GM10266 (cell line): ENCODE data around the gene ANXA11.
A peak's percentile ranks its signal among the peaks of the same experiment; 100 is the strongest.
"Not testable (repeated sequence)": the region's sequence is repeated elsewhere in the genome, so short reads cannot be mapped to it uniquely, and the experiment has no call there.

Experiments
- DNase-seq: peaks from one replicate; pipeline ENCODE4 v3.0.0; 2012; ENCODE audit errors: extremely low spot score
- TF ChIP-seq, protein P1 (sequence below): IDR thresholded peaks from 2 replicates; pipeline ENCODE4 v1.5.1; 2012; ENCODE audit warnings: mild to moderate bottlenecking, low read depth; ENCODE audit not compliant: control insufficient read depth, insufficient read depth; ENCODE audit errors: missing control alignments

ANXA11 gene

DNA sequence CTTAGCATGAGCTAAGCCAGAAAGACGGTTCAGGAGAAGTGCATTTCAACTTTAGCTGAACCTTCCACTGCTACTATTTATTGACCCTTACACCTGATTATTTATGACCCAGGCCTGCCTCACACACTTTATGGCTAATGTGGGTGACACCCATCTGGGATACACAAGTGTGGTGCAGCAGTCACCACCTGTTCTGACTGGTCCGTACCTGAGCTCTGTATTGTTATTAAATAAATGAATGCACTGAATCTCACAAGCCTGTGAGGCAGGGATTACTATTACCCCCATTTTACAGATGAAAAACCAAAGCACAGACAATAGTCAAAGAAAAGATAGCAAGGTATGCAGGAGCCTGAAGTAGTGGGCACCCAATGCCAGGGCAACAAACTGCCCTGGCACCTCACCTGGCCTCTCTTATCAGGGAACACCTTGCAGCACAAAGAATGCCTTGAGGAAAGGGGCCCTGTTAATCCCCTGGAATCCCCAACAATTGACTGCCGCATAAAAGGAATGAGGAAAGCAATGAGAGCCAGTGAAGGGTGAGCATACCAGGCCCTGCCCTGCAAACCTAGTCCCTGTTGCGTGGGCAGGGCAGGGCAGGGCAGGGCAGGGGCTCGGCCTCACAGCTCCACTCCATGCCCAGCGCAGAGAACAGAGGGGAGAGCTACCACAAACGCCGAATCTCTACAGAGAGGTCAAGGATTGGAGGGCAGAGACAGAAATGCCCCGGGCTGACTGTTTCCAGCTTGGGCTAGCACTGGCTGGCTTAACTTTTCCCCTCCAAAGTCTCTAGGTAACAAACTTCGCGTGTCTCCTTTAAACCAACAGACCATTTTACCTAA, 1.3 kb downstream of the ANXA11 start:
- TF ChIP-seq, protein P1, sequence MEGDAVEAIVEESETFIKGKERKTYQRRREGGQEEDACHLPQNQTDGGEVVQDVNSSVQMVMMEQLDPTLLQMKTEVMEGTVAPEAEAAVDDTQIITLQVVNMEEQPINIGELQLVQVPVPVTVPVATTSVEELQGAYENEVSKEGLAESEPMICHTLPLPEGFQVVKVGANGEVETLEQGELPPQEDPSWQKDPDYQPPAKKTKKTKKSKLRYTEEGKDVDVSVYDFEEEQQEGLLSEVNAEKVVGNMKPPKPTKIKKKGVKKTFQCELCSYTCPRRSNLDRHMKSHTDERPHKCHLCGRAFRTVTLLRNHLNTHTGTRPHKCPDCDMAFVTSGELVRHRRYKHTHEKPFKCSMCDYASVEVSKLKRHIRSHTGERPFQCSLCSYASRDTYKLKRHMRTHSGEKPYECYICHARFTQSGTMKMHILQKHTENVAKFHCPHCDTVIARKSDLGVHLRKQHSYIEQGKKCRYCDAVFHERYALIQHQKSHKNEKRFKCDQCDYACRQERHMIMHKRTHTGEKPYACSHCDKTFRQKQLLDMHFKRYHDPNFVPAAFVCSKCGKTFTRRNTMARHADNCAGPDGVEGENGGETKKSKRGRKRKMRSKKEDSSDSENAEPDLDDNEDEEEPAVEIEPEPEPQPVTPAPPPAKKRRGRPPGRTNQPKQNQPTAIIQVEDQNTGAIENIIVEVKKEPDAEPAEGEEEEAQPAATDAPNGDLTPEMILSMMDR, result no peak

GRCh38 chr10:80202934-80203834, 2.2 kb downstream of the ANXA11 start:
- DNase-seq, result peak; percentile 80
- TF ChIP-seq, protein P1, result peak; percentile 65

More for the DNA sequence above, 1.3 kb downstream of the ANXA11 start:
- peak; percentile 43 for DNase-seq

DNA sequence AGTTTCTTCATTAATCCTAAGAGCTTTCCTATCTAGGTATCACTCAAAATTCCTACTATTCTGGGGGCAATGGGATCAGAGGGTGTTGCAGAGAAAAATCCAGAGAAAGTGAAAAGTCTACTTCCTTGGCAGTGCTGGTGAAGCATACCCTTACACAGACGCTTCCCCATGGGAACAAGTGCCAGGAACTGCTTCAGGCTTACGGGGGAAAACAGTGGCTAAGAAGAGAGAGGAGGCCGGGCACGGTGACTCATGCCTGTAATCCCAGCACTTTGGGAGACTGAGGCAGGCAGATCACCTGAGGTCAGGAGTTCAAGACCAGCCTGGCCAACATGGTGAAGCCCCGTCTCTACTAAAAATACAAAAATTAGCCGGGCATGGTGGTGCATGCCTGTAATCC, 2.8 kb downstream of the ANXA11 start:
- DNase-seq, result not testable (repeated sequence)

DNA sequence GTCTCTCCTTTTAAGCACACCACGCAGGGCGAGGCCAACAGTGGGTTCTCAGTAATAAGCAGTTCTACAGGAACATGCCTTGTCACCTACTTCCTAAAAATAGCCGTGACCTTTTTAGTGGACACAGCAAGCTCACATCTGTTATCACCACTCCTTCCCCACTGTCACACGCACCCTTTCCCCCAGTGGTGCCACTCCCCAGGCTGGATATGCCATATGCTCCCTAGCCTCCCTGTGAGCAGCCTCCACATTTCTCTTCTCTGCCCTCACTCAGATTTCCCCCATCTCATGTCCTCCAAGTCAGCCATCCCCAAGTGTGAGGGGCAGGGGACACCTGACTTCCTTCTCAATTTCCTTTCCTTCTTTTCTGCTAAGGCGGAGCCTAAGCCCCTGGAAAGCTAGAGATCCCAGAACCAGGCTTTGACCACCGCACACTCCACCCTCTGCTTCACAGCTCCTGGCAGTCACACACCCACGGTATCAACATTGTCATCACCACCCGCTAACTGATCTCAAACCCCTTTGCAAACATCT, 3.7 kb downstream of the ANXA11 start:
- TF ChIP-seq, protein P1, result no peak

GRCh38 chr10:80200687-80201086, 4.7 kb downstream of the ANXA11 start:
- TF ChIP-seq, protein P1, result no peak
- no peak for DNase-seq

More for the DNA sequence above, 3.7 kb downstream of the ANXA11 start:
- DNase-seq, result no peak

GRCh38 chr10:80200259-80200658, 5.1 kb downstream of the ANXA11 start:
- no peak for DNase-seq
- TF ChIP-seq, protein P1, result no peak

DNA sequence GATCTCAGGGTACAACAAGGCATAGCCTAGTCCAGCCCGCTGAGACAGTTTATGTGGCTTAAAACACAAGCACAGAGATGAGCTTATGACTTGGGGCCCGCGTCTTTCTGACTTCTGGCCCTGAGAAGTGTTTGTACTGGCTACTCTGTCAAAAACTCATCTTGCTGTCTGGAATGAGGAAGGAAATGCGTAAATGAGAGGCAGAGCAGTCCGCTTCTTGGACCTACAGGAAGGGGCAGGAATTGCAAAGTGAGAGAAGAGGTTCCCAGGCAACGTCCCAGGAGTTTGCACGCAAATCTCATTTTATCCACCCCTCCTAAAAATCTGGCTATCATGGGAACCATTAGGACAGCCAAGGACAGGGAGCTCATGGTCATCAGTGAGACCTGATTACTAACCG, 5.5 kb downstream of the ANXA11 start:
- no peak for DNase-seq
- TF ChIP-seq, protein P1, result no peak
